Mucosa of descending colon (tissue), 3 donors: ENCODE data around the gene PTX4. TPM values are rescaled to one million over a fixed set of nuclear protein-coding genes. Genes with fewer than 3 reads are reported as not detected.

ENCODE experiments used
- ATAC-seq: fragments of 200-7000 bp; cut with Tn5 transposase; one replicate; pipeline ENCODE4 v1.9.1; 2020; ENCODE audit warnings: mild to moderate bottlenecking, moderate library complexity
- DNase-seq, 3 donors: peaks; one replicate each; pipeline ENCODE4 v3.0.0-alpha.2; 2020
- H3K36me3 ChIP-seq: fragments of 200-600 bp; one replicate; pipeline ENCODE4 v1.8.0; 2021; ENCODE audit warnings: low read depth, mild to moderate bottlenecking
- H3K4me1 ChIP-seq: fragments of 200-600 bp; one replicate; pipeline ENCODE4 v1.8.0; 2021; ENCODE audit warnings: low read depth, mild to moderate bottlenecking
- H3K4me3 ChIP-seq: fragments of 200-600 bp; one replicate; pipeline ENCODE4 v1.8.0; 2021; ENCODE audit warnings: mild to moderate bottlenecking
- H3K9me3 ChIP-seq: fragments of 200-600 bp; one replicate; pipeline ENCODE4 v1.8.0; 2021; ENCODE audit warnings: mild to moderate bottlenecking
- CTCF ChIP-seq: fragments of 200-600 bp; IDR thresholded peaks from one replicate; pipeline ENCODE4 v1.8.0; 2022; ENCODE audit warnings: antibody characterized with exemption, mild to moderate bottlenecking
- intact Hi-C, 2 donors: fragments of 100-400 bp; cut with DNase I in 1 of 2; cut with micrococcal nuclease in 1 of 2; formaldehyde crosslinking; loops; one replicate each; pipeline versions ENCODE4 v1.11.0 to v1.11.1; 2022; cut with DNase I, micrococcal nuclease
- total RNA-seq, 3 donors: library from RNA; stranded (reverse); fragmentation: NEBNext Ultra II Directional in 2 of 3; extraction: Animal tissue kit (Norgen Biotek cat#: 25700) in 2 of 3; gene quantifications; one replicate each; pipeline versions ENCODE4 v1.2.1 to v1.2.4, GENCODE V29; 2021 to 2023
- donor health status: DM: no; HTN: no; CAD: no; lungs with moderate emphysema.
- donor health status: DM: no; HTN: no; CAD: no.
- donor health status: DM: no; HTN: yes; CAD: no.

Gene PTX4
- total RNA-seq, 3 donors from 2014 or later = not detected

- intact Hi-C loops = no loop called here
- Histone ChIP-seq H3K36me3 (no peaks in the 10 kb centered on the region), H3K4me3 (no peak overlapping the region), H3K9me3 (no peaks in the 10 kb centered on the region), H3K4me1 (no peaks in the 10 kb centered on the region)
- no peak for DNase-seq
- TF ChIP-seq CTCF = no peak
- ATAC-seq = no peak
Observed at GRCh38 chr16:1437606-1438005, 51.1 kb downstream of the PTX4 start.

- no peaks in the 10 kb centered on the region for H3K4me1 ChIP-seq
- no peak for TF ChIP-seq CTCF
- H3K36me3 ChIP-seq = no peaks in the 10 kb centered on the region
- intact Hi-C loops = no loop called here
- no peak for DNase-seq
- no peaks in the 10 kb centered on the region for H3K9me3 ChIP-seq
- H3K4me3 ChIP-seq = no peak overlapping the region
- no peak for ATAC-seq
Observed at GRCh38 chr16:1436731-1437355, 51.9 kb downstream of the PTX4 start.

GRCh38 chr16:1435921-1436697, 52.6 kb downstream of the PTX4 start:
- intact Hi-C loops = no loop called here
- no peaks in the 10 kb centered on the region for H3K9me3 ChIP-seq
- ATAC-seq (no peak), DNase-seq (no peak)
- no peaks in the 10 kb centered on the region for H3K4me1 ChIP-seq
- no peak for TF ChIP-seq CTCF
- H3K4me3 ChIP-seq = no peak overlapping the region
- no peaks in the 10 kb centered on the region for H3K36me3 ChIP-seq

Other genes starting within 250 kb of the PTX4 start
- gene TPSAB1, start 248.2 kb downstream of the PTX4 start, total RNA-seq = 10 to 100 TPM in 2 of 3 donors, 1 to 10 TPM in 1; 7.8 to 51.7 (median 46.2) TPM
- gene TPSD1, start 232.9 kb downstream of the PTX4 start, total RNA-seq = 1 to 10 TPM in 1 of 3 donors, under 1 TPM in 2; 0.35 to 4.3 (median 0.58) TPM
- 100 to 1,000 TPM in 1 of 3 donors, 10 to 100 TPM in 2; 79.8 to 101 (median 96.9) TPM for gene UBE2I, start 179.3 kb downstream of the PTX4 start, total RNA-seq
- gene BAIAP3, start 155.3 kb downstream of the PTX4 start, total RNA-seq = 10 to 100 TPM in 1 of 3 donors, 1 to 10 TPM in 2; 5.6 to 14.6 (median 5.7) TPM
- 10 to 100 TPM; 46.4 to 57.2 (median 54.1) TPM for gene TSR3, start 137.1 kb downstream of the PTX4 start, total RNA-seq
- gene GNPTG, start 137.0 kb downstream of the PTX4 start, total RNA-seq = 10 to 100 TPM; 50.1 to 68.9 (median 57.3) TPM
- 10 to 100 TPM; 16.2 to 36.5 (median 28.2) TPM for gene UNKL, start 74.2 kb downstream of the PTX4 start, total RNA-seq
- 10 to 100 TPM; 10.3 to 14.4 (median 11.0) TPM for gene UQCC4, start 68.2 kb downstream of the PTX4 start, total RNA-seq
- under 1 TPM in 1 of 3 donors, not detected in 2; 0.34 TPM for gene PERCC1, start 57.9 kb downstream of the PTX4 start, total RNA-seq
- gene CCDC154, start 44.4 kb downstream of the PTX4 start, total RNA-seq = 1 to 10 TPM in 2 of 3 donors, under 1 TPM in 1; 0.43 to 2.4 (median 1.1) TPM
- 10 to 100 TPM; 59.3 to 98.1 (median 59.8) TPM for gene CLCN7, start 13.9 kb downstream of the PTX4 start, total RNA-seq
- 10 to 100 TPM; 32.2 to 41.6 (median 37.8) TPM for gene TELO2, start 4.4 kb upstream of the PTX4 start, total RNA-seq
- gene TMEM204, start 44.7 kb upstream of the PTX4 start, total RNA-seq = 10 to 100 TPM in 1 of 3 donors, 1 to 10 TPM in 2; 3.4 to 10.3 (median 5.0) TPM
- 10 to 100 TPM; 16.6 to 22.7 (median 17.1) TPM for gene IFT140, start 123.1 kb upstream of the PTX4 start, total RNA-seq
- gene CRAMP1, start 123.4 kb upstream of the PTX4 start, total RNA-seq = 10 to 100 TPM; 15.7 to 27.4 (median 20.6) TPM
- gene JPT2, start 189.3 kb upstream of the PTX4 start, total RNA-seq = 10 to 100 TPM; 44.0 to 58.5 (median 57.3) TPM
- gene MAPK8IP3, start 217.3 kb upstream of the PTX4 start, total RNA-seq = 10 to 100 TPM; 76.2 to 82.5 (median 79.4) TPM